GM21526 (cell line): ENCODE data around the gene COLGALT1.
"Not testable (repeated sequence)": the region's sequence is repeated elsewhere in the genome, so short reads cannot be mapped to it uniquely, and the experiment has no call there.

Source experiments
- ATAC-seq: cut with Tn5 transposase; IDR thresholded peaks from one replicate; pipeline ENCODE4 v1.9.1; 2021; ENCODE audit warnings: moderate library complexity; ENCODE audit not compliant: unreplicated experiment, low FRiP score

The COLGALT1 gene

GRCh38 chr19:17532116-17532515, 23.3 kb upstream of the COLGALT1 start:
- no peak for ATAC-seq

DNA sequence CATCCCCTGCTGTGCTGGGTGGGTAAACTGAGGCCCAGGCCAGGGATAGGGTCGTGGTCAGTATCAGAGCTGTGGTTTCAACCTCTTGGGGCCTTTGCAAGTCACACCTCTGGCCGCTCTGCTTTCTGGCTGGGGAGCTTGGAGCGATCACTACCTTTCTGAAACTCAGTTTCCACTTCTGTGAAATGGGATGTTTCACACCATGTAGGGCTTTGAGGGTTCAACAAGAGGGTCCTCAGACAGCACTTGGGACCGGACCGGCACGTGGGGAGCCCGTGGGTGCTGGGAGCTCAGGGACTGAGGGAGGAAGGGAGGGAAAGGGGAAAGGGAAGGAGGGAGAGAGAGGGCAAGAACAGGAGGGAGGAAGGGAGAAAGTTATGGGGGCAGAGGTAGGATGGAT, 22.9 kb upstream of the COLGALT1 start:
- no peak for ATAC-seq

DNA sequence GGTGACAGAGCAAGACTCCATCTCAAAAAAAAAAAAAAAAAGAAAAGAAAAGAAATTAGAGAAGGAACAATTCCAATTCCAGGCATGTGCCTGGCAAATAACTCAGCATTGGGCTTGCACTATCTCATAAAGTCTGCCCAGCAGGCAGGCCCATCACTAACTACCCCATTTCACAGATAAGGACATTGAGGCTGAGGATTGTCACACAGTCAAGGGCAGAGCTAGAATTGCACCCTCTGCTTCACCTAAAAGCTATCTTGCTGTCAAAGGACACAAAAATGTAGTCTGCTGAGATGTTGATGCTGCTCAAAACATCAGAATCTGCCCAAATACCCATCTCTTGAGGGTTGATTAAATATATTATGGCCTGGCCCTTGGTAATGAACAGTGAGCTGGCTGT, 20.7 kb upstream of the COLGALT1 start:
- no peak for ATAC-seq

DNA sequence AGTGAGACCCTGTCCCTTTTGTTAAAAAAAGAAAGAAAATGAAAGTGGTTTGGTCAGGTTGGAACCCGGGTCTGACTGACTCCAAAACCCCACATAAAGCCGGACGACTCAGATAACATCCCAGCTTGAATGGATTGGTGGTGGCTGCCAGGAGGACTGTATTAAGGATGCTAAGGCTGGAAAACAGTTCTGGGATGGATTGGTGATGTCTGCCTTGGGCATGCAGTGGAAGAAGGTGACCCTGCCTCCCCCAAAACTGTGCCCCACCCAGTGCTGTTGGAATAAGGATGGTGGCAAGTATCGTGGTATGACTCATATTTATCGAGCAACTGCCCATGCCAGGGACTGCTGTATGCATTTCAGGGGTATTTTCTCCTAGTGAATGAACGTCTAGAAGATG, 18.5 kb upstream of the COLGALT1 start:
- ATAC-seq, result no peak

DNA sequence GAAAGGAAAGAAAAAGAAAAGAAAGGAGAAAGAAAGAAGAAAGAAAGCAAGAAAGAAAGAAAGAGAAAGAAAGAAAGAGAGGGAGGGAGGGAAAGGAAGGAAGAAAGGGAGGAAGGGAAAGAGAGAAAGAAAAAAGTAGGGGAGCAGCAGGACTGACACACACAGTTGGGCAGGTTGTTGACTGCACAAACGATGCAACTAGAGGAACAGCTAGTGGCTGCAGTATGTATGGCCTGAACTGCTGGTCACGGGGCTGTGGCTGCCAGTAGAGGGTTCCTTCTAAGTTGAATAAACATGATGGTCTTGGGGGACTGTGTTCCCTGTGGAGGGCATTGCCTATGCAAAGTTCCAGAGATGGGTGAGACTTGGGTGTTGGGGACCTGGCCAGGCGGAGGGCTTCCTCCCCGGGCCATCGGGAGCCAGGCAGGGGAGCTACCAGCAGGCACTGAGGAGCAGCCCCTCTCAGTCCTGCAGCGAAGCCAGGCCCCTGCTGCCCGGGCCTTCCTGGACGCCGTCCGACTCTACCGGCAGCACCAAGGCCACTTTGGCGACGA, 16.7 kb upstream of the COLGALT1 start:
- no peak for ATAC-seq

DNA sequence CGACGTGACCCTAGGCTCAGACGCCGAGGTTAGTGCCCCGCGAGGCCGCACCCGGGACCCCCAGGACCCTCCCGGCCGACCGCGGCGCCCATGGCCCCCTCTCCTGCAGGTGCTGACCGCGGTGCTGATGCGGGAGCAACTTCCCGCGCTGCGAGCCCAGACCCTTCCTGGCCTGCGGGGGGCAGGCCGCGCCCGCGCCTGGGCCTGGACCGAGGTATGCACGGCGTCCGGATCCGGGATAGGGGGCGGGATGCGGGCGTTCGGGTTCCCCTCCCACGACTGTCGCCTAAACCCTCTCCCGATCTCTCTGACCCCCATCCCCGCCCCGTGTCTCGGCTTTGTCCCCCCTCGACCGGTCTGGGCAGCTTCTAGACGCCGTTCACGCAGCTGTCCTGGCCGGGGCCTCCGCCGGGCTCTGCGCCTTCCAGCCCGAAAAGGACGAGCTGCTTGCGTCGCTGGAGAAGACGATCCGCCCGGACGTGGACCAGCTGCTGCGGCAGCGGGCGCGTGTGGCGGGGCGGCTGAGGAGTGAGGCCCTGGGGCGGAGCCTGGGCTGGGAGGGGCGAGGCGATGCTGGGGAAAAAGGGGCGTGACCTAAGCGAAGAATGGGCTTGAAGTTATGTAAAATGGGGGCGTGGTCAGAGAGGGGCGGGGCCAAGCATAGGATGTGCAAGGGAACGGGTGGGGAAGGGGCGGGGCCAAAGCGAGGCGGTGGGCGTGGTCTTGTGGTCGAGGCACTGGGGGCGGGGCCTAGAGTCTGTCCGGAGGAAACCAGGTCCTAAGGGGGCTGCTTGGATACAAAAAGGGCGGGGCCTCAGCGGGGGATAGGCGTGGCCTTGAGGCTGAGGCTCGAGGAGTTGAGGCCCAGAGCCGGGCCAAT, 16.0 kb upstream of the COLGALT1 start:
- ATAC-seq, result peak; percentile 45

- no peak for ATAC-seq
These were observed 15.3 kb upstream of the COLGALT1 start for GRCh38 chr19:17540174-17540573.

DNA sequence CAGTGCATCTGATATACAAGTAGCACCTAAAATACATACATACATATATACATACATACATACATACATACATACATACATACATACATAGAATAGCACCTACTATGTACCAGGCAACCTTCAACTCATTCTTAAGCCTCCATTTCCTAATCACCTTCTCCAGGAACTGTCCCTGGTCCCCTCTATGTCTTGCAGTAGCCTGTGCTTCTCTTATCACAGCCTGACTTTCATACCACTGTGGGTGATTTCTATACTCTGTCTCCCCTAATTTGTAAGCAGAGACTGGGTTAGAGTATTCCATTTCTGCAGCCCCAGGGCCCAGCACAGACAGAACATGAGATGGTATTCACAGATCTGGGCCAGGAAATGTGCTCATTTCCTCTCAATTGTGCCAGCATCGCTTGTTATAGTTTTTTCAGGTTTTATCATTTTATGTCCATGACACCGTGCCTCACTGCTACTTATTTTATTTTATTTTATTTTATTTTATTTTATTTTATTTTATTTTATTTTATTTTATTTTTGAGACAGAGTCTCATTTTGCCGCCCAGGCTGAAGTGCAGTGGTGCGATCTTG, 14.2 kb upstream of the COLGALT1 start:
- no peak for ATAC-seq

- ATAC-seq, result no peak
These were observed 13.4 kb upstream of the COLGALT1 start for GRCh38 chr19:17542042-17542441.

GRCh38 chr19:17542793-17543582, 12.5 kb upstream of the COLGALT1 start:
- no peak for ATAC-seq

- no peak for ATAC-seq
These were observed 11.5 kb upstream of the COLGALT1 start for GRCh38 chr19:17543986-17544385.

- no peak for ATAC-seq
These were observed 11.0 kb upstream of the COLGALT1 start for GRCh38 chr19:17544418-17544817.

- ATAC-seq, result no peak
These were observed 7.3 kb upstream of the COLGALT1 start for GRCh38 chr19:17548145-17548544.

DNA sequence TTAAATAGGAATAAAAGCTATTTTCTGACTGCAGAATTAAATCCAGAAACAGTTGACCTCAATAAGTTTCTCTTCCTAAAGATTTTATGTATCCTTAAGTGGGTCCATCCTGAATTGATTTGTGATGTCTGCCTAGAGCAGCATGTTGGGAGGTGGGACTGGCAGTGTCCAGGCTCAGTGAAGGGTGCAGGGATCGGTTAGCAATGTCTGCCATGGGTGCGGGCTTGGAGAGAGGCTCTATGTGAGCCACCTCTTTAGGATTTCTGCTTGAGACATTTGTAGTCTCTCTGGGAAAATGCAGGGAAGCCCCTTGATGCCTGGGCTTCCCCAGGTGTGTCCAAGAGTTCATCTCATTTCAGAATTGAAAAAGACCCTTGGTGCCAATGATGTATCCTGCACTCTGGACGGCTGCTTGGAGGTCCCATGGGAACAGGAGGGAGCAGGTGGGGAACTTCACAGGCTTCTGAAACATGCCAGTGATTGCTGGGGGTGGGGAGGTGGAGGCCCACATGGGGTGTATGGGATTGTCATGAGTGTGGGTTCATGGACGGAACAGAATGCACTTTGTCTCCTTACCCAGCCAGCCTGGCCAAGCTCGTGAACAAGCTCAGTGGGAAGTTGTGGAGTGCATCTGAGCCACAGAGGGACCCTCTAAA, 6.2 kb upstream of the COLGALT1 start:
- no peak for ATAC-seq

DNA sequence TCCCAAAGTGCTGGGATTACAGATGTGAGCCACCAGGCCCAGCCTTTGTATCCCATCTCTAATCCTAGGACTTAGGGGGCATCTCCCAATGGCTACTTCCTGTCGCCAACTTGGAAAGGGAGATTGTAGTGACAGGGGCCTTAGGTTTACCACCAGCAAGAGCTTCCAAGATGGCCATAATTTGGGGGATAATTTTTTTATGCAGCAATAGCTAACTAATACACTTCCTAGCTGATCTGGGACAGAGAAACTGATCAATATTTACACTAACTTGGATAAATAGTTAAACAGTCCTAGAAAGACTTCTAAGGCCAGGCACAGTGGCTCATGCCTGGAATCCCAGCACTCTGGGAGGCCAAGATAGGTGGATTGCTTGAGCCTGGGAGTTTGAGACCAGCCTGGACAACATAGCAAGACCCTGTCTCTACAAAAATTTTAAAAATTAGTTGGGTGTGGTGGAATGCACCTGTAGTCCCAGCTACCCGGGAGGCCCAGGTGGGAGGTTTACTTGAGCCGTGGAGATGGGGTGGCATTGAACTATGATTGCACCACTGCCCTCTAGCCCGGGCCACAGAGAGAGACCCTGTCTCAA, 5.3 kb upstream of the COLGALT1 start:
- ATAC-seq, result no peak

DNA sequence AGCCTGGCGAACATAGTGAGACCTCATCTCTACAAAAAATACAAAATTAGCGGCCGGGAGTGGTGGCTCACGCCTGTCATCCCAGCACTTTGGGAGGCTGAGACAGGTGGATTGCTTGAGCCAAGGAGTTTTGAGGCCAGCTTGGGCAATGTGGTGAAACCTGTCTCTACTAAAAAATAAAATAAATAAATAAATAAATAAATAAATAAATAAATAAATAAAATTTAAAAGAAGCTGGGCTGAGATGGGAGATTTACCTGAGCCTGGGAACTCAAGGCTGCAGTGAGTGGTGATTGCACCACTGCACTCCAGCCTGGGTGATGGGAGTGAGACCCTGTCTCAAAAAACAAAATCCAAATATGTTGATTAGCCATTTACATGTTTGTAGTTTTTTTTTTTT, 2.7 kb upstream of the COLGALT1 start:
- ATAC-seq, result not testable (repeated sequence)

- ATAC-seq, result no peak
These were observed 2.2 kb upstream of the COLGALT1 start for GRCh38 chr19:17553256-17553655.

GRCh38 chr19:17554968-17555479, 425 bp upstream of the COLGALT1 start:
- no peak for ATAC-seq

DNA sequence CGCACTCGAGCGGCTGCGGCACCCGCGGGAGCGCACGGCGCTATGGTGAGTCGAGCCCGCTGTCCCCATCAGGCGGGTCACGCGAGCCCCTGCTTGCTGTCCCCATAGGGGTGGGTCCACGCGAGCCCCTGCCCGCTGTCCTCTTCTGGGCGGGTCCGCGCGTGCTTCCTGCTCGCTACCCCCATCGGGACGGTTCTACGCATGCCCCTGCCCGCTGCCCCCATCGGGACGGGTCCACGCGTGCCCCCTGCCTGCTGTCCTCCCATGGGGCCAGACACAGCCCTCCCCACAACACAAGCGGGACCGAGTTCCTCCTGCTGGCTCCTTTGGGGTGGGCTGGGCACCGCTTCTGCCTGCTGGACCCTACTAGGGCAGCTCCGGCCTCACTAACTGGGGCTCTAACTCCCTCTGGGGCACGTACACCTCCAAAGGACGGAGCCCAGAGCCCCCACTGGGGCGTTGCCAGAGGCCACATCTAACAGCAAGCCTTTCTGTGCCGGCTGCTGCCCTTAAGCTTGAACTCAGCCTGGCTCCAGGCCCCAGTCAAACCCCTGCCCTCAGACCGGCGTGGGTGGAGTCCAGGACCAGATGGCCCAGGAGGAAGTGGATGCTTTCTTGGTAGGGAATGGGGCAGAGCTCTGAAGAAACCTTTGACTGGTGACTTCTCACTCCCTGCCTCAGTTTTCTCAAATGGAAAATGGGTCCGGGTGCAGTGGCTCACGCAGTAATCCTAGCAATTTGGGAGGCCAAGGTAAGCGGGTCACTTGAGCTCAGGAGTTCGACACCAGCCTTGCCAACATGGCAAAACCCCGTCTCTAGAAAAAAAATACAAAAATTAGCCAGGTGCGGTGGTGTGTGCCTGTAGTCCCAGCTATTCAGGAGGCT, 722 bp downstream of the COLGALT1 start:
- ATAC-seq, result peak; percentile 23
